ENCODE results near the gene ERGIC1. TPM values are rescaled to one million over a fixed set of nuclear protein-coding genes. Genes with fewer than 3 reads are reported as not detected.
A peak's percentile ranks its signal among the peaks of the same experiment; 100 is the strongest.

Gene ERGIC1
- total RNA-seq, 2 donors from 2014 or later: 173 to 191 TPM

GRCh38 chr5:172857982-172858381, 23.9 kb downstream of the ERGIC1 start:
- Histone ChIP-seq H3K27ac (peak overlapping the region; percentile 64), H3K9me3 (no peaks in the 10 kb centered on the region), H3K4me3 (no peak overlapping the region), H3K36me3 (no peaks in the 10 kb centered on the region), H3K4me1 (peaks cover 37% of the 10 kb centered on the region), H3K9ac (ENCODE audit: low read depth in 2 of 2, low read length in 2 of 2) (peak overlapping the region in 1 of 2 donors; percentile 76), H3K27me3 (no peaks in the 10 kb centered on the region)
- intact Hi-C loops (cut with DNase I): no loop called here
- TF ChIP-seq CTCF (IDR thresholded peaks at IDR 0.05): no peak
- DNase-seq: no peak

DNA sequence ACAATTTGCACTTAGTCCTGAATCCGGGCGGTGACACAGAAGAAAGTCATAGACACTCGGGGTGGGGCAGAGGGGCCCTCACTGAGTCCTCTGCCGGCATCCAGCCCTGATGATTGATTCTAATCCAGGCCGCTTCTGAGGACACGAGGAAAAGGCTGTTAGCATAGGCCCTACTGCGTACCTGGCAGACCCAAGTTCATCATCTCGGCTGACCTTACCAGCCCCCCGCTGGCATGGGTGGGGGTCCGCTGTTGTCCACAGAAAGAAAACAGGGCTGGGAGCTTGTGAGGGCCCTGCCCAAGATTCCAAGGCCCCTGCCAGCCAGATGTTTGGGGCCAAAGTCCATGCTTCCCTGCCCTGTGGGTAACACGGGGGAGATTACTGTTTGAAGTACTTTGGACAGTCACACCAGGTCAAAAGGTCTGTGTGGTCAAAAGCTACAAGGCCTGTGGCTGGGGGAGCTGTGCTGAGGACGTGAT, 24.5 kb downstream of the ERGIC1 start:
- no peaks in the 10 kb centered on the region for H3K9me3 ChIP-seq
- DNase-seq: peak; percentile 66
- no peaks in the 10 kb centered on the region for H3K36me3 ChIP-seq
- H3K4me3 ChIP-seq: no peak overlapping the region
- intact Hi-C loops (cut with DNase I): no loop called here
- H3K9ac ChIP-seq (ENCODE audit: low read depth in 2 of 2, low read length in 2 of 2): peak overlapping the region; percentile 28 to 76
- H3K4me1 ChIP-seq: peaks cover 37% of the 10 kb centered on the region
- H3K27me3 ChIP-seq: no peaks in the 10 kb centered on the region
- peak overlapping the region; percentile 64 for H3K27ac ChIP-seq
- no peak for TF ChIP-seq CTCF (IDR thresholded peaks at IDR 0.05)

- H3K36me3 ChIP-seq: no peaks in the 10 kb centered on the region
- intact Hi-C loops (cut with DNase I): no loop called here
- no peak for TF ChIP-seq CTCF (IDR thresholded peaks at IDR 0.05)
Observed at GRCh38 chr5:172858990-172859811, 25.1 kb downstream of the ERGIC1 start.

GRCh38 chr5:172859966-172860365, 25.9 kb downstream of the ERGIC1 start:
- no peak for DNase-seq
- intact Hi-C loops (cut with DNase I): no loop called here
- peak overlapping the region; percentile 64 for H3K27ac ChIP-seq
- H3K36me3 ChIP-seq: no peaks in the 10 kb centered on the region
- no peak for TF ChIP-seq CTCF (IDR thresholded peaks at IDR 0.05)
- H3K4me3 ChIP-seq: no peak overlapping the region
- no peaks in the 10 kb centered on the region for H3K27me3 ChIP-seq
- peaks cover 35% of the 10 kb centered on the region for H3K4me1 ChIP-seq
- H3K9me3 ChIP-seq: no peaks in the 10 kb centered on the region
- peak overlapping the region; percentile 60 to 76 for H3K9ac ChIP-seq (ENCODE audit: low read depth in 2 of 2, low read length in 2 of 2)

More at GRCh38 chr5:172858990-172859811, 25.1 kb downstream of the ERGIC1 start:
- Histone ChIP-seq H3K4me1 (peaks cover 37% of the 10 kb centered on the region), H3K27me3 (no peaks in the 10 kb centered on the region), H3K4me3 (no peak overlapping the region), H3K9me3 (no peaks in the 10 kb centered on the region), H3K27ac (peak overlapping the region; percentile 64), H3K9ac (ENCODE audit: low read depth in 2 of 2, low read length in 2 of 2) (peak overlapping the region; percentile 46 to 76)
- DNase-seq: peak; percentile 75

GRCh38 chr5:172860520-172861443, 26.7 kb downstream of the ERGIC1 start:
- peak; percentile 63 for DNase-seq
- Histone ChIP-seq H3K9ac (ENCODE audit: low read depth in 2 of 2, low read length in 2 of 2) (peak overlapping the region; percentile 60 to 76), H3K27me3 (no peaks in the 10 kb centered on the region), H3K4me1 (peaks cover 32% of the 10 kb centered on the region), H3K27ac (peak overlapping the region; percentile 64), H3K4me3 (no peak overlapping the region), H3K9me3 (no peaks in the 10 kb centered on the region), H3K36me3 (no peaks in the 10 kb centered on the region)
- intact Hi-C loops (cut with DNase I): no loop called here
- TF ChIP-seq CTCF (IDR thresholded peaks at IDR 0.05): no peak
